ENCODE data around the gene APCDD1L. TPM values are rescaled to one million over a fixed set of nuclear protein-coding genes. Genes with fewer than 3 reads are reported as not detected.

The APCDD1L gene
- total RNA-seq (2014; rRNA removed; shearing (Covaris generic)): 19.5 and 25.6 TPM in 2 replicates
- polyA plus RNA-seq (2016; fragmentation: Nextera tagmentation; extraction: Ambion mirVana): 15.7 and 16.6 TPM in 2 replicates

- H3K36me3 ChIP-seq (ENCODE audit: low read depth): no peaks in the 10 kb centered on the region
- WGBS, 2 experiments (ENCODE audit: low coverage in 1 of 2, low lambda C conversion rate in 2 of 2, missing lambda C conversion rate in 2 of 2): 14 to 17% methylated on average over 23 to 27 of the region's 28 CpGs
- no peaks in the 10 kb centered on the region for H3K9me3 ChIP-seq (ENCODE audit: low read depth)
- peak within 1 kb of the TSS; percentile 87 for H2AFZ ChIP-seq
- in situ Hi-C loops (cut with MboI): no loop called here
- peaks cover 7% of the 10 kb centered on the region for H3F3A ChIP-seq (ENCODE audit: insufficient read depth)
- H3K9me2 ChIP-seq (ENCODE audit: insufficient read depth): no peaks in the 10 kb centered on the region
- TF ChIP-seq EZH2phosphoT487 (IDR thresholded peaks at IDR 0.05; ENCODE audit: insufficient read depth, low read depth) (no peak), EZH2 (IDR thresholded peaks at IDR 0.05; ENCODE audit: insufficient read depth, poor library complexity, severe bottlenecking) (no peak)
- peak within 1 kb of the TSS; percentile 75 for H3K9ac ChIP-seq
- H3K4me2 ChIP-seq (ENCODE audit: unreplicated experiment): peak within 1 kb of the TSS; percentile 95
- peaks cover 39% of the 10 kb centered on the region for H3K79me2 ChIP-seq (ENCODE audit: insufficient read depth)
- peaks cover 29% of the 10 kb centered on the region for H3K4me1 ChIP-seq (ENCODE audit: insufficient read depth)
- no peaks in the 10 kb centered on the region for H3K27me3 ChIP-seq (replicated peaks; ENCODE audit: insufficient read depth)
- DNase-seq: peak; percentile 87
- H4K20me1 ChIP-seq (ENCODE audit: insufficient read depth): no peaks in the 10 kb centered on the region
- no peak within 1 kb of the TSS for H3K27ac ChIP-seq
- peak within 1 kb of the TSS; percentile 78 for H3K4me3 ChIP-seq
Measured at GRCh38 chr20:58515233-58516212, at the start of gene APCDD1L. Gene APCDD1L, minus strand, starts transcription at chr20:58515399. Its CDS starts 692 bp downstream, at chr20:58514707.

DNA sequence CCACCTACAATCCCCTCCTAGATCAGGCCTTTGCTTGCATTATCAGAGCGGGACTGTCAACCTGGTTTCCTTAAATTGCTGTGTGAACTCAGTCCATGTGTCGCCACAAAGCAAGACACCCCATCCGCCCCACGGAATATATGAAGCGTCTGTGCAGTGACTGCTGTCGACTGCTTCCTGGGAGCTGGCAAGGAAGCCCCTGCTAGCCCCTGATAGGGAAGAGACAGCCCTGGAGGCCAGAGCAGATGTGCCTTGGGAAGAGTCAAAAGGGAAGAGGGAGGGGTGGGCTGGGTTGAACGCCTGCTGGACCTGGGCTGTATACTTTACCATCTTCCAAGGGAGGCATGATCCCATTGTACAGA, 44.1 kb upstream of the APCDD1L start:
- peaks cover 24% of the 10 kb centered on the region for H3K4me1 ChIP-seq (ENCODE audit: insufficient read depth)
- no peaks in the 10 kb centered on the region for H3K79me2 ChIP-seq (ENCODE audit: insufficient read depth)
- TF ChIP-seq EZH2phosphoT487 (IDR thresholded peaks at IDR 0.05; ENCODE audit: insufficient read depth, low read depth) (no peak), EZH2 (IDR thresholded peaks at IDR 0.05; ENCODE audit: insufficient read depth, poor library complexity, severe bottlenecking) (no peak)
- no peaks in the 10 kb centered on the region for H4K20me1 ChIP-seq (ENCODE audit: insufficient read depth)
- H3K9me3 ChIP-seq (ENCODE audit: low read depth): no peaks in the 10 kb centered on the region
- DNase-seq: no peak
- peaks cover 15% of the 10 kb centered on the region for H3F3A ChIP-seq (ENCODE audit: insufficient read depth)
- H3K9me2 ChIP-seq (ENCODE audit: insufficient read depth): no peaks in the 10 kb centered on the region
- WGBS, 2 experiments (ENCODE audit: low coverage in 1 of 2, low lambda C conversion rate in 2 of 2, missing lambda C conversion rate in 2 of 2): 86 to 87% methylated on average over 6 to 7 of the region's 7 CpGs
- H3K4me2 ChIP-seq (ENCODE audit: unreplicated experiment): no peak overlapping the region
- no peak overlapping the region for H3K27ac ChIP-seq
- H2AFZ ChIP-seq: no peak overlapping the region
- in situ Hi-C loops (cut with MboI): no loop called here
- no peak overlapping the region for H3K4me3 ChIP-seq
- no peak overlapping the region for H3K9ac ChIP-seq
- no peaks in the 10 kb centered on the region for H3K36me3 ChIP-seq (ENCODE audit: low read depth)
- H3K27me3 ChIP-seq (replicated peaks; ENCODE audit: insufficient read depth): no peaks in the 10 kb centered on the region

DNA sequence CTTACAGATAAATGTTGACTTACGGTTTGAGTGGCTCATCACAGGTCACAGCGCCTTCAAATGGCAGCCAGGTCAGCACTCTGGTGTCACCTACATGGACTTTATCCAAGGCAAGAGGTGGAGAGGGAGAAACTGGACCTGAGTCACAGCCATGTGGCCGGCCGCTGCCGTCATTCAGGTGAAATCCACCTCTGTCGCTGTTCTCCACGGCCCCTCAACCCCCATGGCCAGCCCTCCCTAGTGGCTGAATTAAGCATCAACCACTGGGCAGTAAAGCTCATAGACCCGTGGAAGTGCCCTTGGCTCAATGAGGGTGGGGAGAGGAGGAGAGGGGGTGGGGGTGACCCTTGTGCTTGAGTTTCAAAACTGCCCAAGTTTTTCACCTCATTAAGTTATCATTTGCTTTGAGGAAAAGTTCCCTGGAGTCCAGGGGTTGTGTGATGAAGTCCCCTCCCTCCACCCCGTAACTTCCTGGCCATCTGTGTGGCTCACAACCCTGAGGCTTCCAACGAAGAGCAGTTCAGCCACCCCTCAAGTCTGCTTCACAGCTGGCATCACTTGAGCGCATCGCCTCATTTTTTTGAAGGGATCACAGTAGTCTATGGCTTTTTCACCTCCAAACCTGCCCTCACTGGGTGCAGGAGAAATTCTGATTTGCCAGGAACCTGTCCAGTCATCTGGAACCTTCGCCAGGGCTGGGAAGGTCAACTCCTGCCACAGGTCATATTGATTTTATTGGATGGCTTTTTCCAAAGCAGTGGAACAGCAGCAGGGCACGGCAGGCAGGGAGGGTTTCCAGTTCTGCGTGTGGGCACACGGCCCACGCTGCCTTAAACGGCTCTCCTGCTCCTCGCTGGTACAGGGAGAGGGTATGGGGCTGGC, 43.5 kb upstream of the APCDD1L start:
- DNase-seq: no peak
- Histone ChIP-seq H3K79me2 (ENCODE audit: insufficient read depth) (no peaks in the 10 kb centered on the region), H3K4me3 (no peak overlapping the region), H3K27me3 (replicated peaks; ENCODE audit: insufficient read depth) (no peaks in the 10 kb centered on the region), H3K9ac (no peak overlapping the region), H3F3A (ENCODE audit: insufficient read depth) (peaks cover 21% of the 10 kb centered on the region), H2AFZ (no peak overlapping the region), H3K4me2 (ENCODE audit: unreplicated experiment) (no peak overlapping the region), H3K27ac (no peak overlapping the region), H3K4me1 (ENCODE audit: insufficient read depth) (peaks cover 30% of the 10 kb centered on the region), H3K9me3 (ENCODE audit: low read depth) (no peaks in the 10 kb centered on the region), H3K36me3 (ENCODE audit: low read depth) (no peaks in the 10 kb centered on the region), H4K20me1 (ENCODE audit: insufficient read depth) (no peaks in the 10 kb centered on the region), H3K9me2 (ENCODE audit: insufficient read depth) (no peaks in the 10 kb centered on the region)
- in situ Hi-C loops (cut with MboI): no loop called here
- TF ChIP-seq EZH2 (IDR thresholded peaks at IDR 0.05; ENCODE audit: insufficient read depth, poor library complexity, severe bottlenecking) (no peak), EZH2phosphoT487 (IDR thresholded peaks at IDR 0.05; ENCODE audit: insufficient read depth, low read depth) (no peak)
- WGBS, 2 experiments (ENCODE audit: low coverage in 1 of 2, low lambda C conversion rate in 2 of 2, missing lambda C conversion rate in 2 of 2): 86% methylated on average over 19 of the region's 19 CpGs

DNA sequence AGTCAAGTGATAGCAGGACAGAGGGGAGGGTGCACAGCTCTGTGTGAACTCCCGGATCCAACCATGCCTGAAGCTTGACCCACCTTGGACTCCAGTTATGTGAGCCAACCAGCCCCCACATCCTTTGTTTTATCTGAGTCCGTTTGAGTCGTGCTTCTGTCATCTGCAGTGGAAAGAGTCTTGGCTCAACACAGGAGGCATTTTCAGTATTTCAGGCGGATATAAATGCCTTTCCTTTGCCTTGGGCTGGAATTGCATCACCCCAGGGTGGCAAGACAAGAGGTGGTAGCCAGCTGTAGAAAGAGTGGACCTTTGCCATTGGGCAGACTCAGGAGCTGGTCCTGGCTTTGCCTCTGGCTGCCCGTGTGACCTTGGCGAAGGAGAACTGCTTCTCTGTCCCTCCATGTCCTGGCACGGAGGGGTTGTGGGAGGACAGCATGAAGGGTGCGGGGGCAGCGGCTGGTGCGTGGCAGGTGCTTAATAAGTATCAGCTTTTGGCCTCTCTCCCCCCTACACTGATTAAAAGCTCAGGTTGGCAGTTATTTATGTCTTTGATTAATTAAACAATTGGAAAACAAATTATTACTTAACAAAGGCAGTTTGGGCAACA, 42.6 kb upstream of the APCDD1L start:
- Histone ChIP-seq H3K27me3 (replicated peaks; ENCODE audit: insufficient read depth) (no peaks in the 10 kb centered on the region), H3F3A (ENCODE audit: insufficient read depth) (peaks cover 30% of the 10 kb centered on the region), H3K9ac (no peak overlapping the region), H3K79me2 (ENCODE audit: insufficient read depth) (no peaks in the 10 kb centered on the region), H3K9me2 (ENCODE audit: insufficient read depth) (no peaks in the 10 kb centered on the region), H4K20me1 (ENCODE audit: insufficient read depth) (no peaks in the 10 kb centered on the region), H3K27ac (no peak overlapping the region), H3K36me3 (ENCODE audit: low read depth) (no peaks in the 10 kb centered on the region), H2AFZ (no peak overlapping the region), H3K9me3 (ENCODE audit: low read depth) (no peaks in the 10 kb centered on the region), H3K4me1 (ENCODE audit: insufficient read depth) (peaks cover 37% of the 10 kb centered on the region), H3K4me3 (no peak overlapping the region), H3K4me2 (ENCODE audit: unreplicated experiment) (no peak overlapping the region)
- peak; percentile 60 for DNase-seq
- TF ChIP-seq EZH2 (IDR thresholded peaks at IDR 0.05; ENCODE audit: insufficient read depth, poor library complexity, severe bottlenecking) (no peak), EZH2phosphoT487 (IDR thresholded peaks at IDR 0.05; ENCODE audit: insufficient read depth, low read depth) (no peak)
- in situ Hi-C loops (cut with MboI): no loop called here
- WGBS, 2 experiments (ENCODE audit: low coverage in 1 of 2, low lambda C conversion rate in 2 of 2, missing lambda C conversion rate in 2 of 2): 63 to 64% methylated on average over 10 of the region's 10 CpGs
